LNCaP clone FGC (cell line): ENCODE data around the gene B3GNT7.
"Not testable (repeated sequence)": the region's sequence is repeated elsewhere in the genome, so short reads cannot be mapped to it uniquely, and the experiment has no call there.

Experiments
- DNase-seq: peaks from one replicate; pipeline ENCODE4 v3.0.0-alpha.2; 2011; ENCODE audit warnings: low read depth
- H3K4me3 ChIP-seq: 2 replicates; pipeline ENCODE4 v1.5.1; 2011; ENCODE audit warnings: mild to moderate bottlenecking, low read depth, low read length, control low read depth
- TF ChIP-seq, protein P1 (sequence below): IDR thresholded peaks from 2 replicates; pipeline ENCODE4 v1.5.1; 2012; ENCODE audit warnings: mild to moderate bottlenecking; ENCODE audit not compliant: control insufficient read depth, insufficient read depth; ENCODE audit errors: extremely low read depth

Gene B3GNT7, protein sequence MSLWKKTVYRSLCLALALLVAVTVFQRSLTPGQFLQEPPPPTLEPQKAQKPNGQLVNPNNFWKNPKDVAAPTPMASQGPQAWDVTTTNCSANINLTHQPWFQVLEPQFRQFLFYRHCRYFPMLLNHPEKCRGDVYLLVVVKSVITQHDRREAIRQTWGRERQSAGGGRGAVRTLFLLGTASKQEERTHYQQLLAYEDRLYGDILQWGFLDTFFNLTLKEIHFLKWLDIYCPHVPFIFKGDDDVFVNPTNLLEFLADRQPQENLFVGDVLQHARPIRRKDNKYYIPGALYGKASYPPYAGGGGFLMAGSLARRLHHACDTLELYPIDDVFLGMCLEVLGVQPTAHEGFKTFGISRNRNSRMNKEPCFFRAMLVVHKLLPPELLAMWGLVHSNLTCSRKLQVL

DNA sequence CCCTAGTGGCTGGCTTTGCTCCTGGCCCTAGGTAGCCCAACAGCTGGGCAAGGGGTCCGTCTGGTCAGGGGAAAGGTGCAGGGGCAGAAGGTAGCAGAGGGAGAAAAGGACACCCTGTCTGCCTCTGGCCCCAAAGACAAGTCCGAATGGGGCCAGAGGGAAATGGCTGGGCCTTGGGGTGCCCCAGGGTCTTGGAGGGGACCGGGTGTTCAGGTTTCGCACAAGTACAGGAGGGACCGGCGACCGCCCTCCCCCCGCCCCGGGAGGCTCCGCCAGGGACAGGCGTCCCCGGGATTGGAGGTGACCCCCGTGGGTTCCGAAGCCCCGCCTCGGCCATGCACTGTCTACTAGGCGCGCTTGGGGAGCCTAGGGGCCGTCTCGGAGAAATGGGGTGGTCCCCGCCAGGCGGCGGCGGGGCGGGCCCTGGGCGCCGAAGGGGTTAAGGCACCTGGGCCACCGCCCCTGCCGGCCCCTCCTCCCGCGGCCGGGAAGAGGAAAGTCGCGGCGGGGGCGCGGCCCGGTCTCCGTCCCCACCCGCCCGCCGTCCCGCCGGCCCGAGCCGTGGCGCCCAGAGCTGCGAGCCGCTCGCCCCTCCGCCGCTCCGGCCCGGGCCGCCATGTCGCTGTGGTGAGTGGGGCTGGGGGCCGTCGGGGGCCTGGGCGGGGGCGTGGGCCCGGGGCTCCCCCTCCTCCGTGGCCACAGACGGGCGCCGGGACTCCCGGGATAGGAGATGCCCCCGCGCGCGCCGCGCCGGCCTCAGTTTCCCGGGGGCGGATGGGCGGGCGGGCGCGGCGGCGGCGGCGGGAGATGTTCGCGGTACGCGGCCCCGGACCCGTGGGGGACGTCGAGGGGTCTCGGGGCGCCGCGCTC is at the start of gene B3GNT7:
TSS of gene B3GNT7 (plus strand) at position 523 of the 870 bp plus-strand sequence. CDS start at position 617, 94 bp downstream.
- DNase-seq: no peak
- TF ChIP-seq, protein P1, sequence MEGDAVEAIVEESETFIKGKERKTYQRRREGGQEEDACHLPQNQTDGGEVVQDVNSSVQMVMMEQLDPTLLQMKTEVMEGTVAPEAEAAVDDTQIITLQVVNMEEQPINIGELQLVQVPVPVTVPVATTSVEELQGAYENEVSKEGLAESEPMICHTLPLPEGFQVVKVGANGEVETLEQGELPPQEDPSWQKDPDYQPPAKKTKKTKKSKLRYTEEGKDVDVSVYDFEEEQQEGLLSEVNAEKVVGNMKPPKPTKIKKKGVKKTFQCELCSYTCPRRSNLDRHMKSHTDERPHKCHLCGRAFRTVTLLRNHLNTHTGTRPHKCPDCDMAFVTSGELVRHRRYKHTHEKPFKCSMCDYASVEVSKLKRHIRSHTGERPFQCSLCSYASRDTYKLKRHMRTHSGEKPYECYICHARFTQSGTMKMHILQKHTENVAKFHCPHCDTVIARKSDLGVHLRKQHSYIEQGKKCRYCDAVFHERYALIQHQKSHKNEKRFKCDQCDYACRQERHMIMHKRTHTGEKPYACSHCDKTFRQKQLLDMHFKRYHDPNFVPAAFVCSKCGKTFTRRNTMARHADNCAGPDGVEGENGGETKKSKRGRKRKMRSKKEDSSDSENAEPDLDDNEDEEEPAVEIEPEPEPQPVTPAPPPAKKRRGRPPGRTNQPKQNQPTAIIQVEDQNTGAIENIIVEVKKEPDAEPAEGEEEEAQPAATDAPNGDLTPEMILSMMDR: no peak
- no peak within 1 kb of the TSS for H3K4me3 ChIP-seq

- no peak for DNase-seq
Measured at GRCh38 chr2:231347081-231347480, 48.4 kb upstream of the B3GNT7 start.

GRCh38 chr2:231347638-231348037 is 47.9 kb upstream of the B3GNT7 start:
- no peak for DNase-seq
- no peak overlapping the region for H3K4me3 ChIP-seq
- TF ChIP-seq, protein P1: no peak

More at GRCh38 chr2:231347081-231347480, 48.4 kb upstream of the B3GNT7 start:
- TF ChIP-seq, protein P1: no peak
- H3K4me3 ChIP-seq: no peak overlapping the region

GRCh38 chr2:231348173-231348572 is 47.3 kb upstream of the B3GNT7 start:
- no peak for DNase-seq
- TF ChIP-seq, protein P1: no peak
- H3K4me3 ChIP-seq: no peak overlapping the region

DNA sequence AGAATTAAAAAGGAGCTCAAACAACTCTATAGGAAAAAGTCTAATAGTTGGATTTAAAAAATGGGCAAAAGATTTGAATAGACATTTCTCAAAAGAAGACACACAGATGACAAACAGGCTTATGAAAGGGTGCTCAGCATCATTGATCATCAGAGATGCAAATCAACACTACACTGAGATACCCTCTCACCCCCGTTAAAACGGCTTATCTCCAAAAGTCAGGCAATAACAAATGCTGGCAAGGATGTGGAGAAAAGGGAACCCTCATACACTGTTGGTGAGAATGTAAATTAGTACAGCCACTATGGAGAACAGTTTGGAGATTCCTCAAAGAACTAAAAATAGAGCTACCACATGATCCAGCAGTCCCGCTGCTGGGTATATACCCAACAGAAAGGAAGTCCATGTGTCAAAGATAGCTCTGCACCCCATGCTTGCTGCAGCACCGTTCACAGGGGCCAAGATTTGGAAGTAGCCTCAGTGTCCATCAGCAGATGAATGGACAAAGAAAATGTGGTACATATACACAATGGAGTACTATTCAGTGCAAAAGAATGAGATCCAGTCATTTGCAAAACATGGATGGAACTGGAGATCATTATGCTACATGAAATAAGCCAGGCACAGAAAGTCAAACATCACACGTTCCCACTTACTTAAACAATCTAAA is 46.7 kb upstream of the B3GNT7 start:
- TF ChIP-seq, protein P1: no peak
- H3K4me3 ChIP-seq: no peak overlapping the region
- DNase-seq: no peak

- DNase-seq, H3K4me3 ChIP-seq: not testable (repeated sequence)
Measured at GRCh38 chr2:231349374-231349735, 46.2 kb upstream of the B3GNT7 start.

- no peak for DNase-seq
- H3K4me3 ChIP-seq: no peak overlapping the region
- TF ChIP-seq, protein P1: no peak
Measured at GRCh38 chr2:231351648-231352047, 43.9 kb upstream of the B3GNT7 start.
